Measurements from ENCODE around the gene LCN6.

The LCN6 gene

DNA sequence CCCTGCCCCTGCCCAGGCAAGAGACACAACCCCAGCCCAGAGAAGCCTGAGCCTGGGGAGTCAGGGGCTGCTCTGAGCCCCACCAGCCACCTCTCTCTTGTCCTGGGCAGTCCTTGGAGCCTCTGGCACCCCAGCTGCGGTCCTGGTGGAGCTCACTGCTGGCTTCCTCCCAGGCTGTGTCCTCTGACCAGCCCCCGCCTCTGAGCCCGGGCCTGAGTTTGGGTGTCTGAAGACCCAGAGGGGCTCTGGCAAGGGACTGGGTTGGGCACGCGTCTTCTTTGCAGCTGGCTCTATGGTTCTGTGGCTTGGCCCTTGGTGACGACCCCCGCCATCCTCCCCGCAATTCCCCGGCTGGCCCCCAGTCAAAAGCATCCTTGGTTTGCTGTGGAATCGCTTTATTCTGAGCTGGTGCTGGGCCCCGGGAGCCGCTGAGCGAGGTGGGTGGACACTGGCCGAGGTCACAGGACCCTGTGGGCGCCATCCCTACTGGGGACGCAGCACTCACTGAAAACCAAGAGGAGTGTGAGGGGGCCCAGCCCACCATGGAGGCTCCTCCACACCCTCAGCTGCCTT, 4.6 kb downstream of the LCN6 start:
- no peak overlapping the region for H3K27ac ChIP-seq
- TF ChIP-seq CTCF (conservative IDR thresholded peaks at IDR 0.05): no peak

DNA sequence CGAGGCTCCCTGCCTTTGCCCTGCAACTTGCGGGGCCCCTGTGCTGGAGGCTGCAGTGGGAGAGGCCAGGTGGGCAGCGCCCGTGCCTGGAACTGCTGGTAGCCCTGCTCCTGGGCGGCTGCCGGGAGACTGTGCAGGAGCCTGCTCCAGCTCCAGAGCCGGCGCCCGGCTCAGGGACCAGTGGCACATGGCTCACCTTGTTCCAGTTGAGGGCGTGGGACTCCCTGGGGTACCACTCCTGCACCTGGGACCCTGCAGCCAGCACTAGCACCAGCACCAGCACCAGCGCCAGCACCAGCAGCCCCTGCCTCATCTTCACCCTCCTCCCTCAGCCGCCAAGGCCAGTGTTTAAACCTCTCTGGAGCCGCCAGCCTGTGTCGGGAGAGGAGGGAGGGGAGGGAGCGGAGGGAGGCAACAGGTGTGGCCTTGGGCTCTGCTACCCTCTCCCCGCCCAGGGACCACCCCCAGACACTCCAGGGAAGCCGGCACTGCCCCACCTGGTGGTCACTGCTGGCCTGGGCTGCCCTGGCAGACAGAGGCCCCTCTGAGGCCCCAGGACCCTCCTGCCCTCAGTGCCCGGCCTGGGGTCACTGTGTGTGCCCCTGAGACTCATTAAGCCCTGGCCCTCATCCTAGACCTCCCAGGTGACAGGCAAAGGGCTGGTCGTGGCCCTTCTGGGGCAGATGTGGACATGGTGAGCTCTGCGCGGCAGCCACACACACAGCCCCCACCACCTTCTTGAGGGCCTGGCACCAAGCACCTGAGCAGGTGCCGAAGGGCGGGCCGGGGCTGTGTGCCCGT, 5.5 kb downstream of the LCN6 start, which contains the start of gene LCN10:
LCN10 (minus strand) TSS at position 350 of the 801 bp plus-strand sequence; CDS start at position 313, 37 bp downstream.
- peak within 1 kb of the TSS; percentile 2; the same call in 1 of the 2 replicates for H3K27ac ChIP-seq
- TF ChIP-seq CTCF (conservative IDR thresholded peaks at IDR 0.05): peak; percentile 74

DNA sequence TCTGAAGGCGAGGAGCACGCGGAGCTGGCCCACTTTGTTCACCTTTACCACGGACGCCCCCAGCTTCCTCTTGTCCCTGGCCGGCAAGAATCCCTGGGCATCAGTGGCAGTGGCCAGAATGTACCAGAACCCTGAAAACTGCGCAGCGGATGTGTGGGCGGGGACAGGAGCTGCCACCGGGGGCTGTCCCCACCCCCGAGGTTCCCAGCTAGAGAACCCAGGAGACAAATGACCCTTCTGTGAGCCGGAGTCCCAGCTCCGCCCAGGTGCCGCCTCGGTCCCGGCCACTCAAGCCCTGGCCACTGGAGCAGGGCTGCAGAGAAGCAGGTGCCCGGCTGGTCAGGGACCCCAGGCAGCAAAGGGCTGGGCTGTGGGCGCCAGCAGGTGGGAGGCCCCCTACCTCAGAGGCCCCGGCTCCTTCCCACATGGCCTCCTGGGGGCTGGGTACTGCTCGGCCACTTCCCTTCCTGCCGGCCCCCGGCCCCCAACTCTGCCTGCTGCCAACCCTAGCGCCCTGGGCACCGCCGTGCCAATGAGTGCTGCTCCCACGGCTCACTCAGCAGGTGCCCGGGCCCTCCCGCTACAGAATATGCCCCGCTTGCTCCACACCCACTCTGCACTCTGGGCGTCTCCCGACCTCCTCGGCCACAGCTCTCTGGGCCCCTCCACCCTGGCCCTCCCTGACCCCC, 6.3 kb downstream of the LCN6 start:
- TF ChIP-seq CTCF (conservative IDR thresholded peaks at IDR 0.05): no peak
- H3K27ac ChIP-seq: peak overlapping the region; percentile 2; the same call in 1 of the 2 replicates

DNA sequence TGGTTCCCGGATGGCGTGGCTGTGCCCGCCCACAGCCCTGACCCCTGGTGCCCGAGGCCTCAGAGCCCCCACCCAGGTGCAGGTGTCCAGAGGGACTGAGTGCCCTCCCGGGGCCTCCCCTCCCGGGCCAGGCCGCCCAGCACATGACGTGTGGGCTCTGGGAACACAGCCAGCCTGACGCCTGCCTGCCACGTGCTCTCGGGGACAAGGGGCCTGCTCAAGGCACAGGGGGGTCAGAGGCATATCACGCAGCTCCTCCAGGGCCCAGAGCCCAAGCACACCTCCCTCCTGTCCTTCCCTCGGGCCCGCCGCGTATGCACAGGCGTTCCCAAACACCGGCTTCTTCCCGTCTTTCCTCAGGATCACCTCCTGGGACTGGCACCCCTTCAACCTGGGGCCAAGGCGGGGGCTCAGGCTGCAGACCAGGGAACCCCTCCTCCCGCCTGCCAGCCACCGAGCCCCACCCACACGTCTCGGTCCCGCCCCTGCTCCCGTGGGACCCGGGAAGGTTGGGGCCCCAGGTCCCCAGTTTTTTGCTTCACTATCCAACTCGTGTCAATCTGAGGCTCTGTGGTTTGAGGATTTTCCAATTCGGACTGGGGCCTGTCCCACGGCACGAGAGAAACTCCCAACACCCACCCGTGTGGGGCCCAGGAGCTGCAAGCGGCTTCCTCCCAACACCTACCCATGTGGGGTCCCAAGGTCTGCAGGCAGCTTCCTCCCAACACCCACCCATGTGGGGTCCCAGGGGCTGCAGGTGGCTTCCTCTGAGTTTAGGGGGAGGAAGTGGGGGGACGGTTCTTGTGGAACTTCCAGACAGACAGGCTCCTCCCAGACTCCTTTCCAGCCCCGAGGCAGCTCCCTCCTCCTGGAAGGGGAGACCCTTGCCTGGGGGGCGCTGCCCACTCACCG, 7.1 kb downstream of the LCN6 start:
- H3K27ac ChIP-seq: no peak overlapping the region
- no peak for TF ChIP-seq CTCF (conservative IDR thresholded peaks at IDR 0.05)

- no peak overlapping the region for H3K27ac ChIP-seq
- TF ChIP-seq CTCF (conservative IDR thresholded peaks at IDR 0.05): no peak
Observed at GRCh38 chr9:136740491-136740890, 7.8 kb downstream of the LCN6 start.

DNA sequence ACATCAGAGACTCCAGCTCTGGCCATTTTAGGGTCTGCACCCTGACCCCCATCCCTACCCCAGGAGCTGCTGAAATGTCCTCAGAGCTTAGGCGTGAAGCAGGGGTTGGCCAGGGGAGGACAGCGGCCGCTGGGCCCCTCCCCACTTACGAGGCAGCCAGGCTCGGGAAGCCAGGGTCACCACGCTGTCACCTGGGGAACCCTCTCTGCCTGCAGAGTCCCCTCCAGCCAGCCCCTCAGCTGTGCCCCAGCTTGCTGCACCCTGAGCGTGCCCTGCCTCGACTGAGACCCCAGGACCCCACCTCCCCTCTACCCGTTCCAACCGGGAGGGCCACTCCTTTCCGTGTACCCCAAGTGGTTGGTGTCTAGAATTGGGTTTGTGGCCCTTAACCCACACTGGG, 8.3 kb downstream of the LCN6 start:
- no peak overlapping the region for H3K27ac ChIP-seq
- TF ChIP-seq CTCF (conservative IDR thresholded peaks at IDR 0.05): no peak

All from VCaP (cell line).